GM18520 (cell line): ENCODE results near the gene CSF2RB.

ENCODE experiments used
- ATAC-seq: cut with Tn5 transposase; IDR thresholded peaks from one replicate; pipeline ENCODE4 v1.9.1; 2021; ENCODE audit not compliant: unreplicated experiment

CSF2RB gene

GRCh38 chr22:36934418-36935312, 21.2 kb downstream of the CSF2RB start:
- no peak for ATAC-seq

- no peak for ATAC-seq
Observed at GRCh38 chr22:36935313-36935610, 21.8 kb downstream of the CSF2RB start.

- ATAC-seq, result no peak
Observed at GRCh38 chr22:36935694-36936093, 22.3 kb downstream of the CSF2RB start.

- ATAC-seq, result no peak
Observed at GRCh38 chr22:36936362-36937116, 23.1 kb downstream of the CSF2RB start.

GRCh38 chr22:36937319-36938027, 24.0 kb downstream of the CSF2RB start:
- no peak for ATAC-seq

- ATAC-seq, result no peak
Observed at GRCh38 chr22:36938028-36938425, 24.6 kb downstream of the CSF2RB start.

- ATAC-seq, result no peak
Observed at GRCh38 chr22:36938886-36939285, 25.5 kb downstream of the CSF2RB start.

GRCh38 chr22:36940676-36941075, 27.2 kb downstream of the CSF2RB start:
- no peak for ATAC-seq

- ATAC-seq, result no peak
Observed at GRCh38 chr22:36942556-36942955, 29.1 kb downstream of the CSF2RB start.

GRCh38 chr22:36946421-36947158, 33.2 kb downstream of the CSF2RB start:
- no peak for ATAC-seq

- ATAC-seq, result no peak
Observed at GRCh38 chr22:36948273-36949225, 35.1 kb downstream of the CSF2RB start.

- no peak for ATAC-seq
Observed at GRCh38 chr22:36950797-36951590, 37.6 kb downstream of the CSF2RB start.

- ATAC-seq, result no peak
Observed at GRCh38 chr22:36951746-36952145, 38.3 kb downstream of the CSF2RB start.

- no peak for ATAC-seq
Observed at GRCh38 chr22:36953239-36954080, 40.0 kb downstream of the CSF2RB start.

- no peak for ATAC-seq
Observed at GRCh38 chr22:36954251-36955014, 41.0 kb downstream of the CSF2RB start.

- no peak for ATAC-seq
Observed at GRCh38 chr22:36955691-36956090, 42.3 kb downstream of the CSF2RB start.

GRCh38 chr22:36958366-36958765, 44.9 kb downstream of the CSF2RB start:
- ATAC-seq, result no peak
